Measurements from ENCODE around the gene TTC23.
A peak's percentile ranks its signal among the peaks of the same experiment; 100 is the strongest.

TTC23 gene, protein sequence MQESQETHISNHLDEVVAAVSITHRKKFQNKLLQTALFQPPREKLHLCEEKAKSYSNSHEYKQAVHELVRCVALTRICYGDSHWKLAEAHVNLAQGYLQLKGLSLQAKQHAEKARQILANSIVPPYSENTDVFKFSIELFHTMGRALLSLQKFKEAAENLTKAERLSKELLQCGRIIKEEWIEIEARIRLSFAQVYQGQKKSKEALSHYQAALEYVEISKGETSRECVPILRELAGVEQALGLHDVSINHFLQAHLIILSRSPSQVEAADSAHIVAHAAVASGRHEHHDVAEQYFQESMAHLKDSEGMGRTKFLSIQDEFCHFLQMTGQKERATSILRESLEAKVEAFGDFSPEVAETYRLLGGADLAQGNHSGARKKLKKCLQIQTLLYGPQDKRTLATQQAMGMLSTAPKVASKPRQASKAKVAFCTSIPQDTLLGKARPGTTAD

DNA sequence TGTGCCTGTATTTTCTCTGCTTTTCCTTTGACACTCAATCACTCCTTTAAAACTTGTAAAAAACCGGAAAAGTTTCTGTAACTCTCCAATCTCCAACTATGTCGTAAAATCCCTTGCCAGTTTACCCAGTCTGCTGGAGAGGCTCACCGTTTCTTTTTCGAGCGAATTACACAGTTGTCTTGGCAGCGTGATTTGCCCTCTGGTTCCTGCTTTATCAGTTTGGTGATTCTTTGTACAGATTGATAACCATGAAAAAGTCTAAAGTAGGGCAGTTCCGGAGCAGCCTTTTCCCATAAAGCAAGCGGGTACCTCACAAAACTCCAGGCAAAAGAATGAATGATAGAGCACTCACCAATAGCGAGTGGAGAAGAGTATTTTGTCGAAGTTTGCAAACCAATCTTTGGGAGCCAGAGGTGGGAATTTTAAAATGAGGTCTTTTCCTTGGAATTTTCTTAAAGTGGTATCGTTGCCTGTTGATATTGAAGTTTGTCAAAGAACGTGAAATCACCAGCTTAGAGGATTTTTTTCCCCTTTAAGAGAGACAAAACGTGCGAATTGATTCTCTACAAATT, at the start of gene TTC23:
Gene TTC23, minus strand, starts transcription at position 312 of the 572 bp plus-strand sequence. CDS start 20,869 bp downstream, outside the sequence.
- H3K27ac ChIP-seq = peak within 1 kb of the TSS; percentile 83
- TF ChIP-seq, protein P1, sequence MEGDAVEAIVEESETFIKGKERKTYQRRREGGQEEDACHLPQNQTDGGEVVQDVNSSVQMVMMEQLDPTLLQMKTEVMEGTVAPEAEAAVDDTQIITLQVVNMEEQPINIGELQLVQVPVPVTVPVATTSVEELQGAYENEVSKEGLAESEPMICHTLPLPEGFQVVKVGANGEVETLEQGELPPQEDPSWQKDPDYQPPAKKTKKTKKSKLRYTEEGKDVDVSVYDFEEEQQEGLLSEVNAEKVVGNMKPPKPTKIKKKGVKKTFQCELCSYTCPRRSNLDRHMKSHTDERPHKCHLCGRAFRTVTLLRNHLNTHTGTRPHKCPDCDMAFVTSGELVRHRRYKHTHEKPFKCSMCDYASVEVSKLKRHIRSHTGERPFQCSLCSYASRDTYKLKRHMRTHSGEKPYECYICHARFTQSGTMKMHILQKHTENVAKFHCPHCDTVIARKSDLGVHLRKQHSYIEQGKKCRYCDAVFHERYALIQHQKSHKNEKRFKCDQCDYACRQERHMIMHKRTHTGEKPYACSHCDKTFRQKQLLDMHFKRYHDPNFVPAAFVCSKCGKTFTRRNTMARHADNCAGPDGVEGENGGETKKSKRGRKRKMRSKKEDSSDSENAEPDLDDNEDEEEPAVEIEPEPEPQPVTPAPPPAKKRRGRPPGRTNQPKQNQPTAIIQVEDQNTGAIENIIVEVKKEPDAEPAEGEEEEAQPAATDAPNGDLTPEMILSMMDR (conservative IDR thresholded peaks at IDR 0.05) = no peak

DNA sequence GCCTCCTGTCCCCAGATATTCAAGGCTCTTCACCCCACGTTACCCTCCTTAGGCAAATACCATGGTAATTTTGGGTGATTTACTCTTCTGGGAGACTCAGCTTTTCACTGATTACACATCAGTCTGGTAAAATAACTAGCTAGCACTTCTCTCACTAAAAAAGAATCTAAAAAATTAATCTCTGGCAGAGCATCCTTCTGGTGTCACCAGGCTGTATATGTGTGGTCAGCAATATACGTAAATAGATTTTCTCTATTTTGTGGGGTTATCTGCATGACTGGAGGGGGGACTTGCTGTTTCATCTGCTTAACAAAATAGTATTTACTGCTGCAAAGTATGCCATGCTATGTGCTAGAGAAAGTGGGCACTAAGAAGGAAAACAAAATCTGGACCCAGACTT, 47.0 kb upstream of the TTC23 start:
- no peak overlapping the region; the same call in 1 of the 2 replicates for H3K27ac ChIP-seq
- TF ChIP-seq, protein P1 (conservative IDR thresholded peaks at IDR 0.05) = no peak

DNA sequence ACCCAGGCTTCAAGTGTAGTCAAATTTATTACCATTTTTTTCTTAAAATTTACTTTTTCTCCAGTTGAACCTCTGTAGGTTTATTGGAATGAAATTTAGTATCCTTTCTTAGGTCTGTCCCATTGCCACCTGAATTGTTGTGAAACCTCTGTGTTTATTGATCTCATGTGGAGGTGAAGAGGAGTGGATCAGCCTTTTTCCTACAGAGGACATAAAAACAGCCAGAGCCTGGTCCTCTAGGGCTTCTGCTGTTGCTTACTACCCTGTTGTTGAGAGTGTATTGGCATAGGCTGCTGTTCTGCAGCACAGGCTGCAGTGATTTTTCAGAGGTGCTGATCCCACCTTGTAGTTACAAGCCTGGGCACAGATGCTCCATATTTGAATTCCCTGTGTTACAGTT, 46.5 kb upstream of the TTC23 start:
- TF ChIP-seq, protein P1 (conservative IDR thresholded peaks at IDR 0.05) = no peak
- no peak overlapping the region; the same call in 1 of the 2 replicates for H3K27ac ChIP-seq

DNA sequence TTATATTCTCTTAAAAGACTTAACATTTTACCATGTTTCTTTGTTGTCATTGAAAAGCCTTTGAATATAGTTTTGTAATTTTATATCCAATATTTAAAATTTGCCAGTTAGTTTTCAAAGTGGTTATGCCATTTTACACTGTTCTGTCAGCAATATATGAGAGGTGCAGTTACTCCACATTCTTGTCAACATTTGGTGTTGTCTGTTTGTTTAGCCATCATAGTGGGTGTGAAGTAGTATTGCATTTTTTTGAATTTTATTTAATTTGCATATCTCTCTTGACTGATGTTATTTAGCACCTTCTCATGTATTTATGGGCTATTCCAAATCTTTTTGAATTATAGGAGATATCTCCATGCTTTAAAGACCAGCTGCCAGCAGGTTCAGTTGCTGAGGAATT, 42.3 kb upstream of the TTC23 start:
- TF ChIP-seq, protein P1 (conservative IDR thresholded peaks at IDR 0.05) = no peak
- H3K27ac ChIP-seq = no peak overlapping the region

DNA sequence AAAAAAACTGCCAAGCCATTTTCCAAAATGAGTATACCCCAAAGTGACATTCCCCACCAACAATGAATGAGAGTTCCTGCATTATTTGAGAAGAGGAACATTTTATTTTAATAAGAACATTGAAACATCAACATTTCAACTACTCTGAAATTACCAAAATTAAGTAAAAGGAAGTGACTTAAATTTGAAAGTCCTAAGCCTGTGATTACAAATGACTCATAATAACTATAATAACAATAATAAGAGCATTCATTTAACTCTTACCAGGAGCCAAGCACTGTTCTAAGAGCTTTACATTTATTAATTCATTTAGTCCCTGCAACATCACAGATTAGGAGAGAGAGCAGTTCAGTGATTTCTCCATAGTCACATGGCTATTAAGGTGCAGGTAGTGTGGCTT, 34.3 kb upstream of the TTC23 start:
- no peak overlapping the region for H3K27ac ChIP-seq
- TF ChIP-seq, protein P1 (conservative IDR thresholded peaks at IDR 0.05) = no peak

DNA sequence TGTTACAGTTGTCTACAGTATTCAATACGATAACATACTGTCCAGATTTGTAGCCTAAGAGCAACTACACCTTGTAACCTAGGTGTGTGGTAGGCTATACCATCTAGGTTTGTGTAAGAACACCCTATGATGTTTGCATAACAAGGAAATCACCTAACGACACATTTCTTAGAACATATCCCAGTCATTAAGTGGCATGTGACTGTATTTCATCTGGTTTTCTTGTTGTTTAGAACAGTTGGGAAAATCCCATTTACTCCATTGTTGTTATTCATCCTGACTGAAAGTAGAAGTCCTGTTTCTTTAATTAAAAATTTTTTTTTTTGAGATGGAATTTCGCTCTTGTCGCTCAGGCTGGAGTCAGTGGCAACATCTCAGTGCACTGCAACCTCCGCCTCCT, 33.2 kb upstream of the TTC23 start:
- TF ChIP-seq, protein P1 (conservative IDR thresholded peaks at IDR 0.05) = no peak
- no peak overlapping the region for H3K27ac ChIP-seq

DNA sequence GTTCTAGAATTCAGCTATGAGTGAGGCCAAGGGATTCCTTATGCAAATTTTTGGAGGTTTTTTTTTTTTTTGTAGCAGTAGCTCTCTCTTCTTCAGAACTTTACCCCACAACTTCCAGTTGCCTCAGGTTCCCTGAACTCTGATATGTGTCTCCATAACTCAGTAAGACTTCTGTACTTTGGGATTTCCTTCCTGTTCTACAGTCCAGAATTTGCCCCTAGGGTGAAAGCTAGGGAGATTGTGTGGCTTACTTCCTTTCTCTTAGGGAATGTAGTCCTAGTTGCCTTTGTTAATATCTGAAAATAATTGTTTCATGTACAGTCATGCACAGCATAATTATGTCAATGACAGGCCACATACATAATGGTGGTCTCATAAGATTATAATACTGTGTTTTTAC, 32.7 kb upstream of the TTC23 start:
- no peak overlapping the region for H3K27ac ChIP-seq
- TF ChIP-seq, protein P1 (conservative IDR thresholded peaks at IDR 0.05) = no peak
